NCI-H1436 treated with DMSO at 0.1 percent for 48 hours (cell line): ENCODE results near the gene RPTOR.
A peak's percentile ranks its signal among the peaks of the same experiment; 100 is the strongest.

Experiments used
- DNase-seq: peaks from one replicate; lab custom pipeline; 2025; lab: John Stamatoyannopoulos, UW

Gene RPTOR

DNA sequence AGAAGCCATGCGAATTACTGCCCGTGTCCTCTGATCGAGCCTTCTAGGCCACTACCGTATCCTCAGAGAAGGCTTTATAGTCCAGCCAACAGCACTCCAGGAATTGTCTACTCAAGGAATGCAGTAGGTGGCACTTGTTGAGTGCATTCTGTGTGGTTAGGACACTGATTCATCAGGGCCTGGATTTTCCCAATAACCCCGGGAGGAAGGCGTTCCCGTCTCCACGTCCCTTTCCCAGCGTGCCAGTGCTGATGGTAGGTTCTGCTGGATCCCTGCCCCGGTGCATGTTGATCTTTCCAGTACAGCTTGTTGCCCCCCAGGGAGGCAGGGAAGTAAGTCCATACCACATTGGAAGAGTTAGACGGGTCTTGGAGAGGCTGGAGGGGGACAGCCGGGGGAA is 122.2 kb downstream of the RPTOR start:
- no peak for DNase-seq

DNA sequence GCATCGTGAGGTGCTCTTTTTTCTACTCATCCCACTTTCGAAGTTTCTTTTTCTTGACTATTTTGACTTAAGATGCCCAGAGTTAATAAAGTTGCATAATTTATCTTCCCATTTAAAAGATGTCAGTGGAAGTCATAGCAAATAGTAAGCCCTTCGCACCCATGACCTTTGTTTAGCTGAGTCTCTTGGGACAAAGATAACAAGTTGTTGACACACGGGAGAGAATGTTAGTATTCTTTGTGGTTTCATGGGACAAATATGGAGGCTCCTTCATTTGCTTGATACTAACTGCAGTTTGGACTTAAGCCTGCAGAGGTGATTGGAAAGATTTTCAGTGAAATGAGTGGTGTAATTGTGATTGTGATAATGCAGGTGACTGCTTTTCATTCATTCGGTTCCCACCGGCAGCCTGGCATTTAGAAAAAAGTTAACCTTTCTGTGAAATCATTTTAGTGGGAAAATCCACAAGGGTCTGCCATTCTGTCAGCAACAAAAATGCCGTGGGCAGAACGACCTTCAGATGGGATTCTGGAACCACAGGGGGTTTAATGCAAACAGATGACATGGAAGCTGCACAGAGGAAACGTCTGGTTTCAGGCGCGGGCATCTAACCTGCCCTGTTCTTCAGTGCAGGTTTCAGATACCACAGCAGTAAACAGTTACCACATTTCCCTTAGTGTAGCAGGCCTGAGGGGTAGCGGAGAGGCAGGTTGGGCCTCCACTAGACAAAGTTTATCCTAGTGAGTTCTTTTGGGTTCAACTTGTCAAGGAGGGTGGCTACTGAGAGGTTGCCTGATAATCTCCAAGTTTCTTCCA is 123.0 kb downstream of the RPTOR start:
- DNase-seq: no peak

DNA sequence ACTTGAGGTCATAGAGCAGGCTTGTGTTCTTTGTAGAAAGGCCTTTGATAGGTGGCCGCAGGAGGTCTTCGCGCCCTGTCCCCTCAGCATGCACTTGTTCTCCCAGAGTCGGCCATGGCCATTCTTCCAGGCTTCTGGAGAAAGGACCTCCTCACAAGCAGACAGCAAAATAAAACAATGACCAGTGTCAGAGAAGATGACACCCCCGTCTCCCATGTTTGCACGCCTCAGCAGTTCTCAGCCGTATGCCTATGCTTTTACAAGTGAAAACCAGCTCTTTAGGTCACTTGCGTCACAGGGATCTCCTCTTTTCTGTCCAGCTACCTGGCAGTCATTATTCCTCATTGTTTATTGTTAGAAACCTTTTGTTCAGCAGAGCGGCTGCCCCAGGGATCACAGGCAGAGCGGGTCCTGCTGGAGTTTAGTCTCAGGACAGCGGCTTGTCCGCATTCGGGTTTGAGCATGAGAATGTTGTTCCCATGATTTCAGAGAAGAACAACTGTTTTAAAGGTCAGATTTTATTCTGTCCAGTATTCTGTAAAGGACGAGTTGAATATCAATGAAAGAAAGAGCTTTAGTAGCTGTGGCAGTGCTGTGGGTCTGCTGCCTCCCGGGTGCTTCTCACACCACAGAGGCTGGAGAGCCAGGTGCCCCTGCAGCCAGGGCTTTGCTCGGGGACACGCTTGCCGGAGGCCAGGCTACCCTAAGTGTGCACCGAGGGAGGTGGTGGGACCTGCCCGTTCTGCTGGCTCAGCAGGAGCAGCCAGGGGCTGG is 123.9 kb downstream of the RPTOR start:
- DNase-seq: no peak

DNA sequence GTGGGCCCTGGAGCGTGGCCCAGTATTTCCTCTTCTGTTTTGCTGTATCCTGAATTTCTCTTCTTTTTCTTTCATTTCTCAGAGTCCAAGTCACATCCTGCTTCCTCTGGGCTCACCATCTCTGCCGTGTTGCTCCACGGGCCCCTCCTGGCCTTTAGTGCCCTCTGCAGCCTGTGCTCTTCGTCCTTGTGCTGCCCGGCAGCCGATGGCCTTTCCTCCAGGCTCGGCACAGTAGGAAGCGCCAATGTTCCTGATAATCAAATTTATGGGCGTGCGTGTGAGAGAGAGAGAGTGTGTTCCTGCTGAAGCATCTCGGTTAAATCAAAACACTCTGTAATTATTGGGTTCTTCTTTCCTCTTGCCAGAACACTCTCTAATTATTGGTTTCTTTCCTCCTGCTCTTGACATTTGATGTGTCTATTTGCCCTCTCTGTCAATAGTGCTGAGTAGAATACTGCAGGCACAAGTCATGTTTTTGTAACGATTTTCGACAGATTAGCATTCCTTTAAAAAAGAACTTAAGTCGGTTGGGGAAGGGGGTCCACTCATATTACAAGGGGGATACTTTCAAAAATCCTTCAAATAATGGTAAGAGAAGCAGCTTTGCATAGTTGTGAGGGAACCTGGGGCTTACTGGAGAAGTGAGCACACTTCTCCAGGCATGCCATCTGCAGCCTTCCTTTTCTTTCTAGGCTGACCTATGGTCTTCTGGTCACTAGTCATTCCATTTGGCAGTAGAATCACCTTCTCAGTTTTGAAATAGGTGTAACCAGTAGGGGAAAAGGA is 126.6 kb downstream of the RPTOR start:
- DNase-seq: no peak

DNA sequence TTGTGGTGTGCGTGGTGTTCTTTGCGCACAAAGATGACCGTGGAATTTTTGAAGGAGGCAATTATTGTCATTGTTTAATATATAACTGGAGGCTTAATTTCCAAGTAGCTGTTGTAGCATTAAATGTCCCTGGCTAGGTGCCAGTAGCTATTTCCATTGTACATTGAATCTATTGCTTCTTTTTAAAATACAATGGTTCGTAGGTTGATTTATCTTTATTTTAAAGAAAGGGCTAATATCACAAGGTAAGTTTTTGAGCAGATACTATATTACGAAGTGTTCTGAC is 127.1 kb downstream of the RPTOR start:
- no peak for DNase-seq

DNA sequence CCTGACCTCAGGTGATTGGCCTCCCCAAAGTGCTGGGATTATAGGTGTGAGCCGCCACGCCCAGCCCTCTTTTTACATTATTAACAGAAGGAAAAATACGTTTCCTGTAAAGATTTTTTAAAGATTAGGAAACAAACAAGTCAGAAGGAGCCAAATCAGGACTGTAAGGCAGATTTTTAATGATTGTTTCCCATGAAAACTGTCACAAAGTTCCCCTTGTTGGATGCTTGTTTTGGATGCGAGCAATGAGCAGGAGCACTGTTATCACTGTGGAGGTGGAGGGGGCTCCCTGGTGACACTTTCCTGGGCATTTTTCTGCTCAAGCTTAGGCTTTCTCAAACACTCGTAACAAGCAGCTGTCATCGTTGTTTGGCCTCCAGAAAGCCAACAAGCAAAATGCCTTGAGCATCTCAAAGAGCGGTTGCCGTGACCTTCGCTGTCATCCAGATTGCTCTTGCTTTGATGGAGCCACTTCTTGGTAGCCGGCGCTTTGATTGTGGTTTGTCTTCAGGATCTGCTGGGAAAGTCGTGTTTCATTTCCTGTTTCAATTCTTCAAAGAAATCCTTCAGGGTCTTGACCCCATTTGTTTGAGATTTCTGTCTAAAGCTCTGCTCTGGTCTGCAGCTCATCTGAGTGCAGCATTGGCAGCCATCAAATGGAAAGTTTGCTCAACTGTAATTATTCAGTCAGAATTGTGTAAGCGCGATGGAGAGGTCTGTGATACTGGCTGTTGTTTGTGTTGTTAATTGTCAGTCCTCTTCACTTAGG is 128.7 kb downstream of the RPTOR start:
- DNase-seq: no peak

DNA sequence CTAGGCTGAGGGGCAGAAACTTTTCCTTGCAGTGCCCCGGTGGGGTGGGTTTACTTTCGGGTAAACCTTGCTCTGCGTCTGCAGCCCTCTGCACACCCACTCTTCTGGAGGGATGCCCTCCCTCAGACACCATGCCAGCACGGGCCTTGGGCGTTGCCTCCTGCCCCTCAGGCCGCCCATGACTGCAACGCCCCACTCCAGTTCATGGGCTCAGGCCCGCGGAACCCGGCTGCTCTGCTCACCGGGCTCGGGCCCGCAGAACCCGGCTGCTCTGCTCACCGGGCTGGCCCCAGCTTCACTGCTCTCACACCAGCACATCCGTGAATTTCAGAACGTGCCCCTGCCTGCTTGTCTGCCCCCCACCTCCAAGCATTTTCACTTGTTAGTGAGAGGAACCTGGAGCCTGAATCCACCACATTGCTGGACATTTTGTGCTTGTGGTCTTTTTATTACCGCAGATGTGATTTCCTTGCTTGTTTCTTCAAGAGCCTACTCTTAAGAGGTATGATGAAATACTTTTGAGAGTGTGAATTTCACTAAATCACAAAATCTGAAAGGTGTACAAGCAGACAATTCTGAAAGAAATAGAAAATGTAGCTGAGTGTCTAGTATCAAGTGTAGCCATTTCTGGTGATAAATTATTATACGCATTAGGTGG is 130.9 kb downstream of the RPTOR start:
- no peak for DNase-seq

DNA sequence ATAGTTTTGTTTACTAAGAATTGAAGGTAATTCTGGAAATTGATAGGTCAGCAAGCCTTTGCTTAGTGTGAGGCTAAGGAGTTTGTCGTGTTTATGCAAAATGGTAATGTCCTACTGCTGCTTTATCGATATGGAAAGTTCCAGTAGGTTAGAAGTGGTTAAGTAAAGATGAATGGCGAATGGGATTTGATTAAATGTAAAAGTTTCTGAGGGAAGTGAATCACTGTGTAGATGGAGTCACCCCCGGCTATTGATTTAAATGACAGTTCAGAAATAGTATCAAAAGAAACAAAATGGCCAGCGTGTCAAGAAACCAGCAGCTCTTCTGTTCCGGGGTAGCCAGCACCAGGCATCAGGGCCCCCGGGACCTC is 131.4 kb downstream of the RPTOR start:
- DNase-seq: no peak

DNA sequence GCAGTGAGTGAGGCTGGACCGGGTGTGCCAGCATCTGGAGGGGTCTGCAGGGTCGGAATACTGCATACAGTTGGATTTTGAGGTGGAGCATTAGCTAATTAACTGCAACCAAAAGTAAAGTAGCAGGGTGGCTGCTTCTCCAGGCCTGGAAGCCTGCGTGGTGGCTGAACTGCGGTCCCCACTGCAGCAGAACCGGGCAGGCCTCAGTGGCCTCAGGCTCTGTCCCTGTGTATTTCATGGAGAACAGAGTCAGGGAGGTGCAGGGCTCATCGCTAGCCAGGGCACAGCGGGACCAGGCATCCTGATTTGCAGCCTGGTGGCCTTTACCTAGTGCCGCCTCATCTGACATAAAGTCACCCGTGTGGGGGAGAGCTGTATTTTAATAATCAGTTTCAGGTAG is 131.9 kb downstream of the RPTOR start:
- no peak for DNase-seq

DNA sequence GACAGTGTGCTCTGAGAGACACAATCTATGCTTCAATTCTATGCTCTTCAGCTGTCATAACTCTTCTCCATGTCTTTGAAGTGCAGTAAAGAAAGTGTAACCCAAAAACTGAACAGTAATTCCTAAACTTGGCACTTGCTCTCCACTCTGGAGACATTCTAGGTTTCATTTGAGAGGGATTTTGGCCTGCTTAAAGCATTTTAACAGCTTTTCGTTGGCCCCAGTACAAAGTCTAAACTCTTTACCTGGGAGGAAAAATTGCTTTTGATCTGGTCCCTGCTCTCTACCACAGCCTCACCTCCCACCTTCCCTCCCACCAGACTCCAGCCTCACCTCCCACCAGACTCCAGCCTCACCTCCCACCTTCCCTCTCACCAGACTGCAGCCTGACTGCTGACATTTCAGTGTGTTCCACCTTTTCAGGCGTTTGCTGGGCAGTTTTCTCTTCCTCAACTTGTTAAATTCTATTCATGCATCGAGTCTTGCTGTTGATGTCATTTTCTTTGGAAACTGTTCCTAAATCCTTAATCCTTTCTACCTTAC is 132.6 kb downstream of the RPTOR start:
- no peak for DNase-seq

DNA sequence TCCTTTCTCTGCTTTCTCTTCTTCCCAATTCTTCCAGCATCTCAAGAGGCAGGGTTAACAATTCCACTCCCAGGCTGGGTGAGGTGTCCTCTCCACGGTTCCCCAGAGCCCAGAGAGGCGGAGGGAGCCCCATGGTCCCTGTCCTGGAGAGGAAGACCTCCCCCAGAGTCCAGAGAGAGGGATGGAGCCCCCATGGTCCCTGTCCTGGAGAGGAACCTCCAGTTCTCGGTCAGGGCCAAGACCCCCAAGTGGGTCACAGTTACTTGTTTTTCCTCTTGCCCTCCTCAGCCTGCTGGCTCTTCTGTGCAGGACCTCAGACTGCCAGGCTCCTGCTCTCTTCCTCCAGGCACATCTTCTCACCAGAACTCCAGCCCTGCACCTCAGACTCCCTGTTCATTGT is 135.2 kb downstream of the RPTOR start:
- DNase-seq: no peak

DNA sequence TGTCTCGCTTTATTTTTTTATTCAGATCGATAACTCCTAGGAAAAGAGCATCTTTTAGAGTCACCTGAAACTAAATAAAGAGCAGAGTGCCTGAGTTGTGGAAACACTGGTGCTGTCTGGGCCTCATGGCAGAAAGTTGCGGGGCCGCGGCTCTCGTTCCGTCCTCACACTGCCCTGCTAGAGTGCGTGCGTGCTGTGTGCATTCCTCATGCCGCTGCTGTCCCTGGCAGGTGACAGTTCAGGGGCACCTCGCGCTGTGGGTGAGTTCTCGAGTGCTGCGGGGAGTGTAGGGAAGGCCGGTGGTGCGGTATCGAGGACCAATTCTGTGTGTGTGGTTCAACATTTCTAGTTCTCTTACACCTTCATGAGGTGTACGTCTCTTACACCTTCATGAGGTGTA is 136.6 kb downstream of the RPTOR start:
- DNase-seq: no peak

DNA sequence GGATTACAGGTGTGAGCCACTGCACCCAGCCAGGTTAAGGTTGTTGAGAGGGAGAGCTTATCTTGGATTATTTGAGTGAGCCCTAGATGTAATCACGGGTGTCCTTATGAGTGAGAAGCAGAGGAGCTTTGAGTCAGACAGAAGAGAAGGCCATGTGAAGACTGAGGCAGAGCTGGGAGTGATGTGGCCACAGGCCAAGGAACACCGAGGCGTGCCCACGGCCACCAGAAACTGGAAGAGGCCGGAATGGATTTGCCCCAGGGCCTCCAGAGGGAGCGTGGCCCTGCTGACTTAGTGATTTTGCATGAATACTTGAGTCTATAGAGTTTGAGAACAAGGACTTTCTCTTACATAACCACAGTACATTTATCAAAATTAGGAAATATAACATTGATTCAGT is 137.7 kb downstream of the RPTOR start:
- no peak for DNase-seq

DNA sequence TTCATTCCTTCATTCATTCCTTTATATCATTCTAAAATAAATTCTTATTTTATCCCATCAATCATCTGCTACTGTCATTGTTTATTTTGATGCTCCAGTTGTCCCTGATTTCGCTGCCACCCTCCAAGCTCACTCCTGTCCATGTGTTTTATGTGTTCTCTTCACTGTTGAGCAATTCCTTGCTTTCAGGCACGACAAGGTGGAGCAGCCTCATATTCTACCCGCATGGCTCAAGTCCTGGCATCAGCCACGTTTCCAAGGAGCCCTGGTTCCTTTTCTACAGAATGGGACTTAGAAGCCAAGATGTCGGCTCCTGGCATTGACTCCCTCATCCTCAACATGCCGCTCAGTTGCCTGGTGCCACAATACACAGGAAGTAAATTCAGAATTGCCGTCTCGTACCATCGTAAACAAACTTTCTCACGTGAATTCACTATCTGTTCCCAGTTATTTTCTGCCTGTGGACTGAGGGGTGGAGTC is 139.0 kb downstream of the RPTOR start:
- DNase-seq: no peak

DNA sequence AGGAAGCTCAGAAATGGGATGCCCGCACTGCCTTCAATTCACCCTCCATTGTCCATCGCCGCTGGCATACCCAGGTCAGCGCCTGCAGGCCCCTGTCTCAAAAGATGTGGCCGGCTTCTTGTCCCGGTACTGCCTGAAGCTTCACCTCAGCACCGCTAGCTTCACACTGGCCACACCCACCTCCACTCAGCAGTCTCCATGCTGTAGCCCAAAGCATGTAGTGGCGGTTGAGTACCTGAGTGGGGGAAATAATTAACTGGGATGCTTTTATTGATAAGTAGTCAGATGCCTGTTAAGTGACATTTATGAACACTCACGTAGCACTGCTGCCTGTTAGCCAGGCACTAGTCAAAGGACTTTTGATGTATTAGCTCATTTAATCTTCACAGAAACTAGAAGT is 143.2 kb downstream of the RPTOR start:
- DNase-seq: peak; percentile 43

DNA sequence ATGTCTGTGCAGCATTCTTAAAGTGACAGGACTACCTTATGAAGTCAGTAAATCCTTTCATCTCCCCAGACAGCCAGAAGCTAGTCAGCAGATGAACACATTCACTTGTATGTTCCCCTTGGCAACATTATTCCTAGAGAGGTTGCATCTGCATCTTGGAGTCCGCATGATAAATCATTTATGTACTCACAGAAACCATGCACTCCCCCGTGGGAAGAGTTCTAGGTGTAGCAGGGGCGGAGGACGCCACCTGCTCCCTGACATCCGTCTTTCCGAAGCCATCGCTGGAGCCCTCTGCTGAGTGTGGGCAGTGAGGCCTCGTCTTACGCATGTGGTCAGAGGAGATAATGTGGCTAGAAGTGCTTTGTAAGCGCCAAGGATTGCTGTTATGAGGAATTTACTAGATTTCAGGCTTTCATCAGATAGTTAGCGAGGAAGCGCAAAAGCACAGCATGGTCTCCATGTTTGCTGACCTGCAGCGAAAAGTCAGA is 144.5 kb downstream of the RPTOR start:
- no peak for DNase-seq

DNA sequence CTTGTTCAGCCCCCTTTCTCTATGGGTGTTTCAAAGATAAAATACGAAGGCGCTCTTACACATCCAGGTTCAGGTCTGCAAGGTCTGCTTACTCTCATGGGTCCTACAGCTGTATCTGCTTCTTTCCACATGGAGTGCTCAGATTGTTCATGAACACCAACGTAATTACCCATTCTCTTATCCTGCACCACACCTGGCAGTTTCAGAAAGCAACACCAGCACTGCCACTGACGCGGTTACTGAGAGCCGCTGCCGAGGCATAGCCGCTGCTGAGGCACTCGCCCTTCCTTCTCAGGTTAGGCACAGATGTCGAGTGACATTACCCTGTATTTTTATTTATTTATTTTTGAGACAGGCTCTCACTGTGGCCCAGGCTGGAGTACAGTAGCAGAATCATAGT is 147.1 kb downstream of the RPTOR start:
- no peak for DNase-seq

DNA sequence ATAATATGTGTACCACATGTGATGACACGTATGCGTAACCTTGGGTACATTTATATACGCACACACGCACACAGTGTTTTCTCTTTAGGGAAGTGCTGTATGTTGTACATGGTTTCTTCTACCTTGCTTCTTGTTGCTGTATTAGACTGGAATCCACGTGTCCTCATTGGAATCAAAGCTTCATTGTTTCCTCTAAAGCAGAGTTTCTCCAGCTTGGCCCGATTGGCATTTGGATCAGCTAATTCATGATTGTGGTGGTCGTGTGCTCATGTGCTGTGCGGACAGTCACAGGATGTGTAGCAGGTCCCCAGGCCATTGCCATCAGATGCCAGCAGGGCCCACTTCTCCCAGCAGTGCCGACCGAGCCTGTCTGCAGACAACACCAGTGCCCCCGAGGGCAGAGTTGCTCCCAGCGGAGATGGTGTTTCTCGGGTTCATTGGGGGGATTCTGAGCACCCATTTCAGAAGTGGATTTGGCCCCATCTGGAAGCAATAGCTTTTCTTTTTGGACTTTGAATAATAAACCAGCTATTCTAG is 148.4 kb downstream of the RPTOR start:
- no peak for DNase-seq

DNA sequence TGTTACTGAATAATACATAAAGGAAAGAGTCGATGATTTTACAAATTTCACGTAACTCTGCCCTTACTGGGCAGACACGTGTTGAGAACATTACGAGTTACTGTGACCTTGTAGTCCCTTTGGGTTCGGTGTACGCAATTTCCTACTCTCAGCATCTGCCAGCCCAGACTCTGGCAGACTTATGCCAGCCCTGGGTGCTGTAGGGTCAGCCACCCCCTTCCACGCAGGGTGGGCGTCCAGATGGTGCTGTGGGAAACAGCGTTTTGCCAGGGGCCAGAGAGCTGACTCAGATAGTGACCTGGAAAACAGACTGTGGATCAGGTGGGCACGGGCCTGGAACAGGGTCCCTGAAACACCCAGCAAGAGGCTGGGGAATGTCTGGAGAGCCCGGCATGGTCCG is 148.9 kb downstream of the RPTOR start:
- no peak for DNase-seq

DNA sequence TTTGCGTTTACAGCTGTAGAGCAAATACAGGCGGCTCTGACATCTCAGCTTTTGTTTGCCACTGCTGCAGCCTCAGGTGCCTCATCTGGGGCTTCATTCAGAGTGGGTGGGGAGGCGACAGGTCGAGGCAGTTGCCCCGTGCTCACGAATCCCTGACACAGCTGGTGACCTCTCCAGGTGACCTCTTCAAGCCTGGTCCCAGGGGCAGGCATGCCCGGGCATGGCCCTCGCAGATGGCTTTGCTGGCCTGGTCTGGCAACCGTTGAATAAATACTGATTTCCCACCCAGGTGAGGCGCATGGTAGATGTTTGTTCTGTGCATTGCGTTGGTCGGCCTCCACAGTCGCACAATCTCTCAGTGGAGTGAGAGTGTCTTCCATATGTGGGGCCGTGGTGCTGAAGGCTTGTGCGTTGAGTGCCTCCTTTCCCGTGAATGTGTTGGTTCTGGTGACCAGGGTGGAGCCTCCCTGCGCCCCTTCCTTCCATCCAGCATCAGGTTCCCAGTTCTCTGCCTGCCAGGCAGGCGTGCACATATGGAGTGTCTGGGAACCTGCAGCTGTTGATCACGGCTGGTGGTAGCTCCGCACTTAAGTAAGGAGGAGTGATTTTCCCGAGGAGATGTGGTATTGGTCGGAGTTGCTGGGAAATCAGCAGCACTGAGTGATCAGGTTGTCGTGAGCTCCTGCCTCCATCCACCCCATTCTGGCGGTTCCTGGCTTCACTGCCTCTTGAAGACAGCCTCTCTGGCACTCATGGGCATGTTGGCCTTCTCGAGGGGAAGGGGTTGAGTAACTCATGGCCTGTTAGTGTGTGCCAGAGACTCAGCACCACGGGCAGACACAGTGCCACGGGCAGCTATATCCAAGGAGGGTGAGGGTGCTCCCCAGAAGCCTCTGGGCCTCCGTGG is 149.7 kb downstream of the RPTOR start:
- DNase-seq: no peak
